ENCODE results near the gene HSP90B1.
A peak's percentile ranks its signal among the peaks of the same experiment; 100 is the strongest.

The HSP90B1 gene

GRCh38 chr12:103930787-103931735 lies 851 bp downstream of the HSP90B1 start:
- peak; percentile 44 for DNase-seq

- no peak for DNase-seq
These were observed 3.0 kb downstream of the HSP90B1 start for GRCh38 chr12:103933237-103933636.

- DNase-seq: no peak
These were observed 6.5 kb downstream of the HSP90B1 start for GRCh38 chr12:103936679-103937078.

GRCh38 chr12:103944964-103945363 lies 14.8 kb downstream of the HSP90B1 start:
- no peak for DNase-seq

GRCh38 chr12:103947871-103948555 lies 17.8 kb downstream of the HSP90B1 start:
- DNase-seq: no peak

- no peak for DNase-seq
These were observed 18.7 kb downstream of the HSP90B1 start for GRCh38 chr12:103948746-103949406.

- DNase-seq: no peak
These were observed 22.3 kb downstream of the HSP90B1 start for GRCh38 chr12:103952497-103952896.

GRCh38 chr12:103955811-103956508 lies 25.8 kb downstream of the HSP90B1 start:
- DNase-seq: no peak

GRCh38 chr12:103956509-103957027 lies 26.4 kb downstream of the HSP90B1 start:
- no peak for DNase-seq

GRCh38 chr12:103957865-103958388 lies 27.7 kb downstream of the HSP90B1 start:
- DNase-seq: no peak

- no peak for DNase-seq
These were observed 28.4 kb downstream of the HSP90B1 start for GRCh38 chr12:103958621-103959020.

- peak; percentile 50 for DNase-seq
These were observed 30.5 kb downstream of the HSP90B1 start for GRCh38 chr12:103960616-103961227.

- DNase-seq: no peak
These were observed 32.3 kb downstream of the HSP90B1 start for GRCh38 chr12:103962493-103962892.

- no peak for DNase-seq
These were observed 34.6 kb downstream of the HSP90B1 start for GRCh38 chr12:103964805-103965204.

GRCh38 chr12:103965255-103965589 lies 35.0 kb downstream of the HSP90B1 start:
- DNase-seq: no peak

- DNase-seq: peak; percentile 99
These were observed 35.6 kb downstream of the HSP90B1 start, which contains the start of gene TDG for GRCh38 chr12:103965590-103966504. Gene TDG, plus strand, starts transcription at chr12:103965872. Its CDS starts 166 bp downstream, at chr12:103966038.

GRCh38 chr12:103966736-103967135 lies 36.5 kb downstream of the HSP90B1 start:
- DNase-seq: no peak

GRCh38 chr12:103969391-103969790 lies 39.2 kb downstream of the HSP90B1 start:
- no peak for DNase-seq

GRCh38 chr12:103973909-103974308 lies 43.7 kb downstream of the HSP90B1 start:
- DNase-seq: no peak

- peak; percentile 59 for DNase-seq
These were observed 45.2 kb downstream of the HSP90B1 start for GRCh38 chr12:103975368-103975767.

All from hematopoietic multipotent progenitor cell treated with erythropoietin and hydrocortisone succinate and interleukin-3 and kit ligand, for 8 days (in vitro differentiated cells).